K562 (cell line): Measurements from ENCODE around the gene FCRL1. TPM values are rescaled to one million over a fixed set of nuclear protein-coding genes. Genes with fewer than 3 reads are reported as not detected.

ENCODE experiments used
- polyA plus RNA-seq, 8 experiments: library from polyadenylated mRNA; depleted of rRNA in 4 of 8; stranded (reverse) in 5 of 8; unstranded in 3 of 8; fragments of >200 nt; fragmentation: Nextera tagmentation in 2 of 8; fragmentation: Illumina TruSeq in 1 of 8; extraction: Ambion mirVana in 2 of 8; extraction: Trizol in 1 of 8; gene quantifications; 2 replicates each; pipeline versions ENCODE4 v1.2.1 to v1.2.3, GENCODE V29; 2011 to 2014; ENCODE audit warnings: inconsistent platforms in 1 of 8, missing spikeins in 1 of 8
- small RNA-seq: library from RNA; depleted of rRNA; stranded (forward); fragments of <200 nt; gene quantifications from one replicate; pipeline ENCODE3, GENCODE V24; 2014
- total RNA-seq, 7 experiments: library from RNA; depleted of rRNA in 6 of 7; stranded (reverse); fragments of >200 nt in 6 of 7; fragmentation: Illumina TruSeq in 2 of 7; extraction: Trizol in 2 of 7; gene quantifications; 2 replicates each; pipeline versions ENCODE4 v1.2.1 to v1.2.3, GENCODE V29; 2011 to 2021; ENCODE audit warnings: low replicate concordance in 1 of 7

Gene FCRL1
- total and polyA plus RNA-seq, 9 of the 15 experiments (the other 6 are each of a cell fraction or from before 2014, with no cell fraction given): not detected

Small RNA genes lying within 50 kb of the gene (small RNA-seq; reads per million reads assigned to genes)
- gene MRPS21P2: not detected

Other genes starting within 250 kb of the FCRL1 start
- gene FCRL4, start 222.0 kb downstream of the FCRL1 start, total RNA-seq (2014; rRNA removed): not detected in 2 replicates
- gene FCRL4, start 222.0 kb downstream of the FCRL1 start, total RNA-seq (2014; rRNA removed; fragmentation: Illumina TruSeq; extraction: Trizol): not detected in 2 replicates
- gene FCRL4, start 222.0 kb downstream of the FCRL1 start, total RNA-seq (2015; rRNA removed; fragmentation: Illumina TruSeq; extraction: Trizol): not detected in 2 replicates
- not detected in 2 replicates for gene FCRL4, start 222.0 kb downstream of the FCRL1 start, total RNA-seq (2021)
- not detected in 2 replicates for gene FCRL4, start 222.0 kb downstream of the FCRL1 start, polyA plus RNA-seq (2011; rRNA removed)
- gene FCRL4, start 222.0 kb downstream of the FCRL1 start, polyA plus RNA-seq (2014; fragmentation: Illumina TruSeq; extraction: Trizol): not detected in 2 replicates
- not detected for gene FCRL4, start 222.0 kb downstream of the FCRL1 start, polyA plus RNA-seq (2014; fragmentation: Nextera tagmentation; extraction: Ambion mirVana)
- not detected in 2 replicates for gene FCRL4, start 222.0 kb downstream of the FCRL1 start, polyA plus RNA-seq (2014; rRNA removed)
- not detected in 2 replicates for gene FCRL3, start 119.4 kb downstream of the FCRL1 start, total RNA-seq (2014; rRNA removed)
- not detected in 2 replicates for gene FCRL3, start 119.4 kb downstream of the FCRL1 start, total RNA-seq (2014; rRNA removed; fragmentation: Illumina TruSeq; extraction: Trizol)
- gene FCRL3, start 119.4 kb downstream of the FCRL1 start, total RNA-seq (2015; rRNA removed; fragmentation: Illumina TruSeq; extraction: Trizol): not detected in 2 replicates
- not detected in 2 replicates for gene FCRL3, start 119.4 kb downstream of the FCRL1 start, total RNA-seq (2021)
- gene FCRL3, start 119.4 kb downstream of the FCRL1 start, polyA plus RNA-seq (2011; rRNA removed): not detected in 2 replicates
- not detected in 2 replicates for gene FCRL3, start 119.4 kb downstream of the FCRL1 start, polyA plus RNA-seq (2014; fragmentation: Illumina TruSeq; extraction: Trizol)
- gene FCRL3, start 119.4 kb downstream of the FCRL1 start, polyA plus RNA-seq (2014; fragmentation: Nextera tagmentation; extraction: Ambion mirVana): not detected
- not detected in 2 replicates for gene FCRL3, start 119.4 kb downstream of the FCRL1 start, polyA plus RNA-seq (2014; rRNA removed)
- gene FCRL2, start 43.0 kb downstream of the FCRL1 start, total RNA-seq (2014; rRNA removed): not detected in 2 replicates
- gene FCRL2, start 43.0 kb downstream of the FCRL1 start, total RNA-seq (2014; rRNA removed; fragmentation: Illumina TruSeq; extraction: Trizol): not detected in 2 replicates
- gene FCRL2, start 43.0 kb downstream of the FCRL1 start, total RNA-seq (2015; rRNA removed; fragmentation: Illumina TruSeq; extraction: Trizol): not detected in 2 replicates
- gene FCRL2, start 43.0 kb downstream of the FCRL1 start, total RNA-seq (2021): not detected in 2 replicates
- gene FCRL2, start 43.0 kb downstream of the FCRL1 start, polyA plus RNA-seq (2011; rRNA removed): not detected in 2 replicates
- not detected in 2 replicates for gene FCRL2, start 43.0 kb downstream of the FCRL1 start, polyA plus RNA-seq (2014; fragmentation: Illumina TruSeq; extraction: Trizol)
- not detected for gene FCRL2, start 43.0 kb downstream of the FCRL1 start, polyA plus RNA-seq (2014; fragmentation: Nextera tagmentation; extraction: Ambion mirVana)
- not detected in 2 replicates for gene FCRL2, start 43.0 kb downstream of the FCRL1 start, polyA plus RNA-seq (2014; rRNA removed)
- not detected in 2 replicates for gene CD5L, start 21.7 kb upstream of the FCRL1 start, total RNA-seq (2014; rRNA removed)
- gene CD5L, start 21.7 kb upstream of the FCRL1 start, total RNA-seq (2014; rRNA removed; fragmentation: Illumina TruSeq; extraction: Trizol): not detected in 2 replicates
- gene CD5L, start 21.7 kb upstream of the FCRL1 start, total RNA-seq (2015; rRNA removed; fragmentation: Illumina TruSeq; extraction: Trizol): not detected in 2 replicates
- not detected in 2 replicates for gene CD5L, start 21.7 kb upstream of the FCRL1 start, total RNA-seq (2021)
- gene CD5L, start 21.7 kb upstream of the FCRL1 start, polyA plus RNA-seq (2011; rRNA removed): not detected in 2 replicates
- not detected in 2 replicates for gene CD5L, start 21.7 kb upstream of the FCRL1 start, polyA plus RNA-seq (2014; fragmentation: Illumina TruSeq; extraction: Trizol)
- not detected for gene CD5L, start 21.7 kb upstream of the FCRL1 start, polyA plus RNA-seq (2014; fragmentation: Nextera tagmentation; extraction: Ambion mirVana)
- gene CD5L, start 21.7 kb upstream of the FCRL1 start, polyA plus RNA-seq (2014; rRNA removed): not detected in 2 replicates
- 0.05 TPM in 1 of 2 replicates, not detected in the other for gene KIRREL1, start 173.5 kb upstream of the FCRL1 start, total RNA-seq (2014; rRNA removed)
- under 0.01 TPM in 1 of 2 replicates, not detected in the other for gene KIRREL1, start 173.5 kb upstream of the FCRL1 start, total RNA-seq (2014; rRNA removed; fragmentation: Illumina TruSeq; extraction: Trizol)
- gene KIRREL1, start 173.5 kb upstream of the FCRL1 start, total RNA-seq (2015; rRNA removed; fragmentation: Illumina TruSeq; extraction: Trizol): 0.07 TPM in 1 of 2 replicates, not detected in the other
- 0.18 and 0.22 TPM in 2 replicates for gene KIRREL1, start 173.5 kb upstream of the FCRL1 start, total RNA-seq (2021)
- 0.01 TPM in 1 of 2 replicates, not detected in the other for gene KIRREL1, start 173.5 kb upstream of the FCRL1 start, polyA plus RNA-seq (2011; rRNA removed)
- 0.01 TPM in 2 replicates for gene KIRREL1, start 173.5 kb upstream of the FCRL1 start, polyA plus RNA-seq (2014; fragmentation: Illumina TruSeq; extraction: Trizol)
- not detected for gene KIRREL1, start 173.5 kb upstream of the FCRL1 start, polyA plus RNA-seq (2014; fragmentation: Nextera tagmentation; extraction: Ambion mirVana)
- not detected in 2 replicates for gene KIRREL1, start 173.5 kb upstream of the FCRL1 start, polyA plus RNA-seq (2014; rRNA removed)